PC-3 (cell line): ENCODE measurements around the gene CDC5L. TPM values are rescaled to one million over a fixed set of nuclear protein-coding genes. Genes with fewer than 3 reads are reported as not detected.

Source experiments
- ATAC-seq: fragments of 200-7000 bp; cut with Tn5 transposase; 2 replicates; pipeline ENCODE4 v1.9.1; 2020; ENCODE audit warnings: mild to moderate bottlenecking, moderate library complexity
- BruUV-seq: library from RNA; stranded (reverse); fragments of 400-500 nt; replicated peaks from 2 replicates; lab custom pipeline; 2021; lab: Mats Ljungman, UMichigan
- CTCF ChIA-PET: fragments of 300-600 bp; sonication (Branson Sonifier 250); formaldehyde crosslinking; loops from one replicate; lab custom pipeline; 2022; ENCODE audit warnings: antibody characterized with exemption; lab: Charles Lee
- POLR2A ChIA-PET: fragments of 300-600 bp; sonication (Branson Sonifier 250); formaldehyde crosslinking; loops from one replicate; lab custom pipeline; 2022; ENCODE audit warnings: antibody characterized with exemption; ENCODE audit not compliant: unreplicated experiment; lab: Charles Lee
- DNase-seq: peaks from one replicate; pipeline ENCODE4 v3.0.0-alpha.2; 2015
- H2AFZ ChIP-seq: fragments of 300-600 bp; sonication (generic); 2 replicates; pipeline ENCODE4 v1.6.0; 2016; ENCODE audit warnings: antibody characterized with exemption, low read length
- H3F3A ChIP-seq: fragments of 300-600 bp; sonication (generic); one replicate; pipeline ENCODE4 v1.6.0; 2017; ENCODE audit warnings: antibody characterized with exemption, low read length, control low read depth, mild to moderate bottlenecking; ENCODE audit not compliant: unreplicated experiment
- H3K27ac ChIP-seq: fragments of 300-600 bp; sonication (generic); 2 replicates; pipeline ENCODE4 v1.5.1; 2016; ENCODE audit warnings: mild to moderate bottlenecking, low read length
- H3K27me3 ChIP-seq: fragments of 300-600 bp; sonication (generic); 2 replicates; pipeline ENCODE4 v1.6.1; 2016; ENCODE audit warnings: low read length, mixed read lengths
- H3K36me3 ChIP-seq: fragments of 300-600 bp; sonication (generic); 2 replicates; pipeline ENCODE4 v1.6.1; 2016; ENCODE audit warnings: low read depth, mixed run types, low read length, mixed read lengths
- H3K4me1 ChIP-seq: fragments of 300-600 bp; sonication (generic); 2 replicates; pipeline ENCODE4 v1.5.1; 2016; ENCODE audit warnings: low read length; ENCODE audit not compliant: insufficient read depth
- H3K4me2 ChIP-seq: fragments of 300-600 bp; sonication (generic); 2 replicates; pipeline ENCODE4 v1.6.0; 2016; ENCODE audit warnings: low read length
- H3K4me3 ChIP-seq: fragments of 300-600 bp; sonication (generic); 2 replicates; pipeline ENCODE4 v1.5.1; 2016; ENCODE audit warnings: mild to moderate bottlenecking, low read length, mixed read lengths
- H3K79me2 ChIP-seq: fragments of 300-600 bp; sonication (generic); 2 replicates; pipeline ENCODE4 v1.6.1; 2017; ENCODE audit warnings: low read length, mixed read lengths
- H3K9ac ChIP-seq: fragments of 300-600 bp; sonication (generic); 2 replicates; pipeline ENCODE4 v1.6.0; 2016; ENCODE audit warnings: mild to moderate bottlenecking, low read length
- H3K9me2 ChIP-seq: fragments of 300-600 bp; sonication (generic); replicated peaks from 2 replicates; pipeline ENCODE4 v1.6.1; 2016; ENCODE audit warnings: mixed run types, low read length, mixed read lengths
- H3K9me3 ChIP-seq: fragments of 300-600 bp; sonication (generic); 2 replicates; pipeline ENCODE4 v1.6.1; 2016; ENCODE audit warnings: low read length, mixed read lengths
- H4K20me1 ChIP-seq: fragments of 300-600 bp; sonication (generic); 2 replicates; pipeline ENCODE4 v1.6.1; 2016; ENCODE audit warnings: low read length, mixed read lengths
- CTCF ChIP-seq: fragments of 300-600 bp; sonication (generic); conservative IDR thresholded peaks from 2 replicates; pipeline ENCODE4 v1.5.1; 2017; ENCODE audit warnings: antibody characterized with exemption, low read depth, mild to moderate bottlenecking, low read length
- EZH2 ChIP-seq: fragments of 300-600 bp; sonication (generic); IDR thresholded peaks from one replicate; pipeline ENCODE4 v1.6.1; 2017; ENCODE audit warnings: antibody characterized with exemption, mild to moderate bottlenecking, low read length; ENCODE audit not compliant: unreplicated experiment
- EZH2phosphoT487 ChIP-seq: fragments of 300-600 bp; sonication (generic); IDR thresholded peaks from 2 replicates; pipeline ENCODE4 v1.6.1; 2018; ENCODE audit warnings: mild to moderate bottlenecking, antibody characterized with exemption, low read length, borderline replicate concordance
- intact Hi-C: fragments of 100-400 bp; cut with micrococcal nuclease; formaldehyde crosslinking; loops from 2 replicates; pipeline ENCODE4 v1.9.0; 2023
- microRNA-seq: library from miRNA; unstranded; fragments of <30 nt; microRNA quantifications from one replicate; pipeline ENCODE4 v1.1.0, GENCODE V29; 2020; ENCODE audit not compliant: unreplicated experiment
- total RNA-seq: library from RNA; depleted of rRNA; stranded (reverse); fragments of >200 nt; gene quantifications from 2 replicates; pipeline ENCODE4 v1.2.3, GENCODE V29; 2014; rRNA removed

CDC5L gene
- total RNA-seq, 1 experiment from 2014 or later: 23.0 TPM

- H3K4me2 ChIP-seq: no peak overlapping the region
- H3K27me3 ChIP-seq: no peaks in the 10 kb centered on the region
- ATAC-seq (no peak), DNase-seq (no peak)
- no TSS peak for BruUV-seq
- no peaks in the 10 kb centered on the region for H3K36me3 ChIP-seq
- no peaks in the 10 kb centered on the region for H3K9me3 ChIP-seq
- no peaks in the 10 kb centered on the region for H3F3A ChIP-seq
- no peak overlapping the region for H2AFZ ChIP-seq
- H3K4me1 ChIP-seq: peaks cover 27% of the 10 kb centered on the region
- H3K27ac ChIP-seq: no peak overlapping the region
- H3K9ac ChIP-seq: no peak overlapping the region
- no peaks in the 10 kb centered on the region for H3K9me2 ChIP-seq
- no peak for TF ChIP-seq EZH2phosphoT487
- TF ChIP-seq CTCF: no peak
- TF ChIP-seq EZH2: no peak
- ChIA-PET CTCF (no interaction called here), POLR2A (no interaction called here)
- H4K20me1 ChIP-seq: no peaks in the 10 kb centered on the region
- intact Hi-C loops: no loop called here
- H3K4me3 ChIP-seq: no peak overlapping the region
- no peaks in the 10 kb centered on the region for H3K79me2 ChIP-seq
Observed at GRCh38 chr6:44497807-44498206, 110.3 kb downstream of the CDC5L start.

GRCh38 chr6:44498436-44498835, 110.9 kb downstream of the CDC5L start:
- ChIA-PET CTCF (no interaction called here), POLR2A (no interaction called here)
- no peaks in the 10 kb centered on the region for H3K36me3 ChIP-seq
- DNase-seq (no peak), ATAC-seq (no peak)
- H3K27me3 ChIP-seq: no peaks in the 10 kb centered on the region
- H4K20me1 ChIP-seq: no peaks in the 10 kb centered on the region
- H3K9me3 ChIP-seq: no peaks in the 10 kb centered on the region
- no peak overlapping the region for H3K4me3 ChIP-seq
- H2AFZ ChIP-seq: no peak overlapping the region
- H3K79me2 ChIP-seq: no peaks in the 10 kb centered on the region
- peaks cover 22% of the 10 kb centered on the region for H3K4me1 ChIP-seq
- H3K4me2 ChIP-seq: no peak overlapping the region
- H3F3A ChIP-seq: no peaks in the 10 kb centered on the region
- no TSS peak for BruUV-seq
- no peak overlapping the region for H3K27ac ChIP-seq
- H3K9me2 ChIP-seq: no peaks in the 10 kb centered on the region
- TF ChIP-seq CTCF (no peak), EZH2 (no peak), EZH2phosphoT487 (no peak)
- no peak overlapping the region for H3K9ac ChIP-seq
- intact Hi-C loops: no loop called here

- H3F3A ChIP-seq: no peaks in the 10 kb centered on the region
- no peak overlapping the region for H3K27ac ChIP-seq
- no peaks in the 10 kb centered on the region for H3K36me3 ChIP-seq
- H3K79me2 ChIP-seq: no peaks in the 10 kb centered on the region
- intact Hi-C loops: no loop called here
- no TSS peak for BruUV-seq
- ATAC-seq (no peak), DNase-seq (no peak)
- H3K9ac ChIP-seq: no peak overlapping the region
- POLR2A ChIA-PET: no interaction called here
- no peak overlapping the region for H3K4me2 ChIP-seq
- H2AFZ ChIP-seq: no peak overlapping the region
- H3K9me3 ChIP-seq: no peaks in the 10 kb centered on the region
- H3K27me3 ChIP-seq: no peaks in the 10 kb centered on the region
- peaks cover 11% of the 10 kb centered on the region for H3K4me1 ChIP-seq
- no peak overlapping the region for H3K4me3 ChIP-seq
- CTCF ChIA-PET: no interaction called here
- H4K20me1 ChIP-seq: no peaks in the 10 kb centered on the region
- TF ChIP-seq EZH2 (no peak), EZH2phosphoT487 (no peak), CTCF (no peak)
- H3K9me2 ChIP-seq: no peaks in the 10 kb centered on the region
Observed at GRCh38 chr6:44499609-44500008, 112.1 kb downstream of the CDC5L start.

Small RNA genes within 50 kb of the gene (microRNA-seq; reads per million reads assigned to microRNA genes)
- gene MIR4642: not detected

Other genes starting within 250 kb of the CDC5L start
- not detected in 2 replicates for gene CAPN11, start 228.9 kb upstream of the CDC5L start, total RNA-seq
- gene MYMX, start 170.8 kb upstream of the CDC5L start, total RNA-seq: not detected in 2 replicates
- 54.7 and 60.4 TPM in 2 replicates for gene SLC29A1, start 164.1 kb upstream of the CDC5L start, total RNA-seq
- gene HSP90AB1, start 140.6 kb upstream of the CDC5L start, total RNA-seq: 1,280 and 1,322 TPM in 2 replicates
- gene SLC35B2, start 130.2 kb upstream of the CDC5L start, total RNA-seq: 90.6 and 109 TPM in 2 replicates
- gene NFKBIE, start 122.2 kb upstream of the CDC5L start, total RNA-seq: 7.4 and 28.7 TPM in 2 replicates
- not detected in 2 replicates for gene TMEM151B, start 117.3 kb upstream of the CDC5L start, total RNA-seq
- gene AARS2, start 74.4 kb upstream of the CDC5L start, total RNA-seq: 26.2 and 30.4 TPM in 2 replicates
- not detected in 2 replicates for gene SPATS1, start 45.1 kb upstream of the CDC5L start, total RNA-seq